ENCODE data around the gene KLHL6.
"Not testable (repeated sequence)": the region's sequence is repeated elsewhere in the genome, so short reads cannot be mapped to it uniquely, and the experiment has no call there.

Gene KLHL6

GRCh38 chr3:183443395-183444385, 111.8 kb downstream of the KLHL6 start:
- no peak for DNase-seq

GRCh38 chr3:183442994-183443393, 112.5 kb downstream of the KLHL6 start:
- DNase-seq = no peak

- not testable (repeated sequence) for DNase-seq
Observed at GRCh38 chr3:183440521-183440920, 115.0 kb downstream of the KLHL6 start.

- no peak for DNase-seq
Observed at GRCh38 chr3:183439515-183439914, 116.0 kb downstream of the KLHL6 start.

- no peak for DNase-seq
Observed at GRCh38 chr3:183438735-183439134, 116.8 kb downstream of the KLHL6 start.

- DNase-seq = no peak
Observed at GRCh38 chr3:183437666-183438564, 117.6 kb downstream of the KLHL6 start.

All from activated T-cell treated with anti-CD3 and anti-CD28 coated beads, Interleukin-2, amount 50 U/mL, for 48 hours (primary cell).